WTC11 (cell line): ENCODE measurements around the gene HERC2.
"Not testable (repeated sequence)": the region's sequence is repeated elsewhere in the genome, so short reads cannot be mapped to it uniquely, and the experiment has no call there.

Source experiments
- HMGA2 ChIP-seq: fragments of 250-450 bp; sonication (Bioruptor Pico); IDR thresholded peaks from 2 replicates; pipeline ENCODE4 v1.4.0; 2021; ENCODE audit warnings: mild to moderate bottlenecking, moderate library complexity
- NFYB ChIP-seq: sonication (generic); formaldehyde crosslinking; conservative IDR thresholded peaks from 2 replicates; pipeline ENCODE4 v1.8.0; 2022; ENCODE audit warnings: low read depth, missing genetic modification reagents
- SMAD4 ChIP-seq: sonication (generic); formaldehyde crosslinking; IDR thresholded peaks from 2 replicates; pipeline ENCODE4 v1.8.0; 2022; ENCODE audit warnings: mild to moderate bottlenecking, missing genetic modification reagents
- TF ChIP-seq, protein P1 (sequence below): fragments of 200-600 bp; IDR thresholded peaks from 2 replicates; pipeline ENCODE4 v1.8.0; 2022; ENCODE audit warnings: antibody characterized with exemption
- TF ChIP-seq, protein P2 (sequence below): sonication (generic); formaldehyde crosslinking; IDR thresholded peaks from 2 replicates; pipeline ENCODE4 v1.8.0; 2023; ENCODE audit warnings: missing genetic modification reagents, mild to moderate bottlenecking, borderline replicate concordance
- TF ChIP-seq, protein P3 (sequence below): sonication (generic); formaldehyde crosslinking; IDR thresholded peaks from 2 replicates; pipeline ENCODE4 v1.8.1; 2022; ENCODE audit warnings: mild to moderate bottlenecking, missing genetic modification reagents, moderate library complexity, borderline replicate concordance

DNA sequence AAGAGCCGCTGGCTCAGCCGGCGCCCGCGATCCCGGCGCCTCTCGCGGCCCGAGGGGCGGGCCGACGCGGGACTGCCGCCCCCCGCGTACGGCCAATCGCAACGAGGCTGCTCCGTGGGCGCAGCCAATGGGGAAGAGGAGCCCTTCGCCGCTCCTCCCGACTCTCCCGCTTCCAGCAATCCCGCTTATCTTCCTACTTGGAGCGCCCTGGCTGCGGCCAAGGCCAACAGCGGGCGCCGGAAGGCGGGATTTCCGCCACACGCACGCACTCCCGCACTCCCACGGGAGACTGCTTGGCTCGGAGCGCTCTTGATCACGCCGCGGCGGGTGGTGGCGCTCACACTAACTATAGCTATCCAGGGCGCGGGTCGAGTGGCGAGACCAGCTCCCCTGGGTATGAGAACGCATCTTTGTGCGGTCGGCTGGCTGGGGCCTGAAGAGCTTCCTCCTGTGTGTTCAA lies at the start of gene HERC2:
- TF ChIP-seq, protein P1, sequence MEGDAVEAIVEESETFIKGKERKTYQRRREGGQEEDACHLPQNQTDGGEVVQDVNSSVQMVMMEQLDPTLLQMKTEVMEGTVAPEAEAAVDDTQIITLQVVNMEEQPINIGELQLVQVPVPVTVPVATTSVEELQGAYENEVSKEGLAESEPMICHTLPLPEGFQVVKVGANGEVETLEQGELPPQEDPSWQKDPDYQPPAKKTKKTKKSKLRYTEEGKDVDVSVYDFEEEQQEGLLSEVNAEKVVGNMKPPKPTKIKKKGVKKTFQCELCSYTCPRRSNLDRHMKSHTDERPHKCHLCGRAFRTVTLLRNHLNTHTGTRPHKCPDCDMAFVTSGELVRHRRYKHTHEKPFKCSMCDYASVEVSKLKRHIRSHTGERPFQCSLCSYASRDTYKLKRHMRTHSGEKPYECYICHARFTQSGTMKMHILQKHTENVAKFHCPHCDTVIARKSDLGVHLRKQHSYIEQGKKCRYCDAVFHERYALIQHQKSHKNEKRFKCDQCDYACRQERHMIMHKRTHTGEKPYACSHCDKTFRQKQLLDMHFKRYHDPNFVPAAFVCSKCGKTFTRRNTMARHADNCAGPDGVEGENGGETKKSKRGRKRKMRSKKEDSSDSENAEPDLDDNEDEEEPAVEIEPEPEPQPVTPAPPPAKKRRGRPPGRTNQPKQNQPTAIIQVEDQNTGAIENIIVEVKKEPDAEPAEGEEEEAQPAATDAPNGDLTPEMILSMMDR, result not testable (repeated sequence)
- TF ChIP-seq HMGA2 (CRISPR knock-in tag); SMAD4 (CRISPR knock-in tag); NFYB: not testable (repeated sequence)
- TF ChIP-seq, protein P2, sequence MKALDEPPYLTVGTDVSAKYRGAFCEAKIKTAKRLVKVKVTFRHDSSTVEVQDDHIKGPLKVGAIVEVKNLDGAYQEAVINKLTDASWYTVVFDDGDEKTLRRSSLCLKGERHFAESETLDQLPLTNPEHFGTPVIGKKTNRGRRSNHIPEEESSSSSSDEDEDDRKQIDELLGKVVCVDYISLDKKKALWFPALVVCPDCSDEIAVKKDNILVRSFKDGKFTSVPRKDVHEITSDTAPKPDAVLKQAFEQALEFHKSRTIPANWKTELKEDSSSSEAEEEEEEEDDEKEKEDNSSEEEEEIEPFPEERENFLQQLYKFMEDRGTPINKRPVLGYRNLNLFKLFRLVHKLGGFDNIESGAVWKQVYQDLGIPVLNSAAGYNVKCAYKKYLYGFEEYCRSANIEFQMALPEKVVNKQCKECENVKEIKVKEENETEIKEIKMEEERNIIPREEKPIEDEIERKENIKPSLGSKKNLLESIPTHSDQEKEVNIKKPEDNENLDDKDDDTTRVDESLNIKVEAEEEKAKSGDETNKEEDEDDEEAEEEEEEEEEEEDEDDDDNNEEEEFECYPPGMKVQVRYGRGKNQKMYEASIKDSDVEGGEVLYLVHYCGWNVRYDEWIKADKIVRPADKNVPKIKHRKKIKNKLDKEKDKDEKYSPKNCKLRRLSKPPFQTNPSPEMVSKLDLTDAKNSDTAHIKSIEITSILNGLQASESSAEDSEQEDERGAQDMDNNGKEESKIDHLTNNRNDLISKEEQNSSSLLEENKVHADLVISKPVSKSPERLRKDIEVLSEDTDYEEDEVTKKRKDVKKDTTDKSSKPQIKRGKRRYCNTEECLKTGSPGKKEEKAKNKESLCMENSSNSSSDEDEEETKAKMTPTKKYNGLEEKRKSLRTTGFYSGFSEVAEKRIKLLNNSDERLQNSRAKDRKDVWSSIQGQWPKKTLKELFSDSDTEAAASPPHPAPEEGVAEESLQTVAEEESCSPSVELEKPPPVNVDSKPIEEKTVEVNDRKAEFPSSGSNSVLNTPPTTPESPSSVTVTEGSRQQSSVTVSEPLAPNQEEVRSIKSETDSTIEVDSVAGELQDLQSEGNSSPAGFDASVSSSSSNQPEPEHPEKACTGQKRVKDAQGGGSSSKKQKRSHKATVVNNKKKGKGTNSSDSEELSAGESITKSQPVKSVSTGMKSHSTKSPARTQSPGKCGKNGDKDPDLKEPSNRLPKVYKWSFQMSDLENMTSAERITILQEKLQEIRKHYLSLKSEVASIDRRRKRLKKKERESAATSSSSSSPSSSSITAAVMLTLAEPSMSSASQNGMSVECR (CRISPR knock-in tag), result not testable (repeated sequence)
- TF ChIP-seq, protein P3, sequence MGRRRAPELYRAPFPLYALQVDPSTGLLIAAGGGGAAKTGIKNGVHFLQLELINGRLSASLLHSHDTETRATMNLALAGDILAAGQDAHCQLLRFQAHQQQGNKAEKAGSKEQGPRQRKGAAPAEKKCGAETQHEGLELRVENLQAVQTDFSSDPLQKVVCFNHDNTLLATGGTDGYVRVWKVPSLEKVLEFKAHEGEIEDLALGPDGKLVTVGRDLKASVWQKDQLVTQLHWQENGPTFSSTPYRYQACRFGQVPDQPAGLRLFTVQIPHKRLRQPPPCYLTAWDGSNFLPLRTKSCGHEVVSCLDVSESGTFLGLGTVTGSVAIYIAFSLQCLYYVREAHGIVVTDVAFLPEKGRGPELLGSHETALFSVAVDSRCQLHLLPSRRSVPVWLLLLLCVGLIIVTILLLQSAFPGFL (CRISPR knock-in tag), result not testable (repeated sequence)
